WTC11 (cell line): ENCODE data around the gene MPZ.

Source experiments
- JUN ChIP-seq: sonication (generic); formaldehyde crosslinking; IDR thresholded peaks from 2 replicates; pipeline ENCODE4 v1.8.0; 2023; ENCODE audit warnings: mild to moderate bottlenecking, missing genetic modification reagents
- RELA ChIP-seq: sonication (generic); formaldehyde crosslinking; IDR thresholded peaks from 2 replicates; pipeline ENCODE4 v1.8.1; 2022; ENCODE audit warnings: missing genetic modification reagents, mild to moderate bottlenecking, borderline replicate concordance
- SP1 ChIP-seq: sonication (generic); formaldehyde crosslinking; conservative IDR thresholded peaks from 2 replicates; pipeline ENCODE4 v1.8.1; 2022; ENCODE audit warnings: missing genetic modification reagents
- TEAD4 ChIP-seq: sonication (generic); formaldehyde crosslinking; IDR thresholded peaks from 2 replicates; pipeline ENCODE4 v1.8.0; 2022; ENCODE audit warnings: mild to moderate bottlenecking, missing genetic modification reagents
- ZNF263 ChIP-seq: sonication (generic); formaldehyde crosslinking; IDR thresholded peaks from 2 replicates; pipeline ENCODE4 v1.8.1; 2022; ENCODE audit warnings: low read depth, mild to moderate bottlenecking, moderate library complexity, missing genetic modification reagents
- TF ChIP-seq, protein P1 (sequence below): fragments of 200-600 bp; IDR thresholded peaks from 2 replicates; pipeline ENCODE4 v1.8.0; 2022; ENCODE audit warnings: antibody characterized with exemption
- TF ChIP-seq, protein P2 (sequence below): sonication (generic); formaldehyde crosslinking; IDR thresholded peaks from 2 replicates; pipeline ENCODE4 v1.8.0; 2022; ENCODE audit warnings: mild to moderate bottlenecking, missing genetic modification reagents
- TF ChIP-seq, protein P3 (sequence below): sonication (generic); formaldehyde crosslinking; conservative IDR thresholded peaks from 2 replicates; pipeline ENCODE4 v1.8.1; 2022; ENCODE audit warnings: mild to moderate bottlenecking, missing genetic modification reagents
- TF ChIP-seq, protein P4 (sequence below): sonication (generic); formaldehyde crosslinking; IDR thresholded peaks from 2 replicates; pipeline ENCODE4 v1.8.0; 2023; ENCODE audit warnings: missing genetic modification reagents, mild to moderate bottlenecking, borderline replicate concordance
- TF ChIP-seq, protein P5 (sequence below): sonication (generic); formaldehyde crosslinking; IDR thresholded peaks from 2 replicates; pipeline ENCODE4 v1.8.1; 2023; ENCODE audit warnings: mild to moderate bottlenecking, missing genetic modification reagents, moderate library complexity
- TF ChIP-seq, protein P6 (sequence below): sonication (generic); formaldehyde crosslinking; conservative IDR thresholded peaks from 2 replicates; pipeline ENCODE4 v1.8.1; 2023; ENCODE audit warnings: mild to moderate bottlenecking, low read depth, missing genetic modification reagents, moderate library complexity

DNA sequence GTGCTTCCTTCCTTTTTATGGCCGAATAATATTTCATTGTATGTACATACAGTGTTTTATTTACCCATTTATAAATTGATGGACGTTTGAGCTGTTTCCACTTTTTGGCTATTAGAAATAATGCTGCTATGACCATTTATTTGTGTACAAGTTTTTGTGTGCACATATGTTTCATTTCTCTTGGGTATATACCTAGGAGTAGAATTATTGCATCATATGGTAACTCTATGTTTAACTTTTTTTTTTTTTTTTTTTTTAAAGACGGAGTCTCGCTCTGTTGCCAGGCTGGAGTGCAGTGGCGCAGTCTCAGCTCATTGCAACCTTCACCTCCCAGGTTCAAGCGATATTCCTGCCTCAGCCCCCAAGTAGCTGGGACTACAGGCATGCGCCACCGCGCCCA lies 23.4 kb upstream of the MPZ start:
- TF ChIP-seq, protein P1, sequence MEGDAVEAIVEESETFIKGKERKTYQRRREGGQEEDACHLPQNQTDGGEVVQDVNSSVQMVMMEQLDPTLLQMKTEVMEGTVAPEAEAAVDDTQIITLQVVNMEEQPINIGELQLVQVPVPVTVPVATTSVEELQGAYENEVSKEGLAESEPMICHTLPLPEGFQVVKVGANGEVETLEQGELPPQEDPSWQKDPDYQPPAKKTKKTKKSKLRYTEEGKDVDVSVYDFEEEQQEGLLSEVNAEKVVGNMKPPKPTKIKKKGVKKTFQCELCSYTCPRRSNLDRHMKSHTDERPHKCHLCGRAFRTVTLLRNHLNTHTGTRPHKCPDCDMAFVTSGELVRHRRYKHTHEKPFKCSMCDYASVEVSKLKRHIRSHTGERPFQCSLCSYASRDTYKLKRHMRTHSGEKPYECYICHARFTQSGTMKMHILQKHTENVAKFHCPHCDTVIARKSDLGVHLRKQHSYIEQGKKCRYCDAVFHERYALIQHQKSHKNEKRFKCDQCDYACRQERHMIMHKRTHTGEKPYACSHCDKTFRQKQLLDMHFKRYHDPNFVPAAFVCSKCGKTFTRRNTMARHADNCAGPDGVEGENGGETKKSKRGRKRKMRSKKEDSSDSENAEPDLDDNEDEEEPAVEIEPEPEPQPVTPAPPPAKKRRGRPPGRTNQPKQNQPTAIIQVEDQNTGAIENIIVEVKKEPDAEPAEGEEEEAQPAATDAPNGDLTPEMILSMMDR, result no peak
- TF ChIP-seq, protein P2, sequence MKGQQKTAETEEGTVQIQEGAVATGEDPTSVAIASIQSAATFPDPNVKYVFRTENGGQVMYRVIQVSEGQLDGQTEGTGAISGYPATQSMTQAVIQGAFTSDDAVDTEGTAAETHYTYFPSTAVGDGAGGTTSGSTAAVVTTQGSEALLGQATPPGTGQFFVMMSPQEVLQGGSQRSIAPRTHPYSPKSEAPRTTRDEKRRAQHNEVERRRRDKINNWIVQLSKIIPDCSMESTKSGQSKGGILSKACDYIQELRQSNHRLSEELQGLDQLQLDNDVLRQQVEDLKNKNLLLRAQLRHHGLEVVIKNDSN (CRISPR knock-in tag), result no peak
- TF ChIP-seq SP1 (no peak), RELA (no peak), TEAD4 (no peak), JUN (CRISPR knock-in tag) (no peak), ZNF263 (CRISPR knock-in tag) (no peak)
- TF ChIP-seq, protein P3, sequence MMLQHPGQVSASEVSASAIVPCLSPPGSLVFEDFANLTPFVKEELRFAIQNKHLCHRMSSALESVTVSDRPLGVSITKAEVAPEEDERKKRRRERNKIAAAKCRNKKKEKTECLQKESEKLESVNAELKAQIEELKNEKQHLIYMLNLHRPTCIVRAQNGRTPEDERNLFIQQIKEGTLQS (CRISPR knock-in tag), result no peak
- TF ChIP-seq, protein P4, sequence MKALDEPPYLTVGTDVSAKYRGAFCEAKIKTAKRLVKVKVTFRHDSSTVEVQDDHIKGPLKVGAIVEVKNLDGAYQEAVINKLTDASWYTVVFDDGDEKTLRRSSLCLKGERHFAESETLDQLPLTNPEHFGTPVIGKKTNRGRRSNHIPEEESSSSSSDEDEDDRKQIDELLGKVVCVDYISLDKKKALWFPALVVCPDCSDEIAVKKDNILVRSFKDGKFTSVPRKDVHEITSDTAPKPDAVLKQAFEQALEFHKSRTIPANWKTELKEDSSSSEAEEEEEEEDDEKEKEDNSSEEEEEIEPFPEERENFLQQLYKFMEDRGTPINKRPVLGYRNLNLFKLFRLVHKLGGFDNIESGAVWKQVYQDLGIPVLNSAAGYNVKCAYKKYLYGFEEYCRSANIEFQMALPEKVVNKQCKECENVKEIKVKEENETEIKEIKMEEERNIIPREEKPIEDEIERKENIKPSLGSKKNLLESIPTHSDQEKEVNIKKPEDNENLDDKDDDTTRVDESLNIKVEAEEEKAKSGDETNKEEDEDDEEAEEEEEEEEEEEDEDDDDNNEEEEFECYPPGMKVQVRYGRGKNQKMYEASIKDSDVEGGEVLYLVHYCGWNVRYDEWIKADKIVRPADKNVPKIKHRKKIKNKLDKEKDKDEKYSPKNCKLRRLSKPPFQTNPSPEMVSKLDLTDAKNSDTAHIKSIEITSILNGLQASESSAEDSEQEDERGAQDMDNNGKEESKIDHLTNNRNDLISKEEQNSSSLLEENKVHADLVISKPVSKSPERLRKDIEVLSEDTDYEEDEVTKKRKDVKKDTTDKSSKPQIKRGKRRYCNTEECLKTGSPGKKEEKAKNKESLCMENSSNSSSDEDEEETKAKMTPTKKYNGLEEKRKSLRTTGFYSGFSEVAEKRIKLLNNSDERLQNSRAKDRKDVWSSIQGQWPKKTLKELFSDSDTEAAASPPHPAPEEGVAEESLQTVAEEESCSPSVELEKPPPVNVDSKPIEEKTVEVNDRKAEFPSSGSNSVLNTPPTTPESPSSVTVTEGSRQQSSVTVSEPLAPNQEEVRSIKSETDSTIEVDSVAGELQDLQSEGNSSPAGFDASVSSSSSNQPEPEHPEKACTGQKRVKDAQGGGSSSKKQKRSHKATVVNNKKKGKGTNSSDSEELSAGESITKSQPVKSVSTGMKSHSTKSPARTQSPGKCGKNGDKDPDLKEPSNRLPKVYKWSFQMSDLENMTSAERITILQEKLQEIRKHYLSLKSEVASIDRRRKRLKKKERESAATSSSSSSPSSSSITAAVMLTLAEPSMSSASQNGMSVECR (CRISPR knock-in tag), result no peak
- TF ChIP-seq, protein P5, sequence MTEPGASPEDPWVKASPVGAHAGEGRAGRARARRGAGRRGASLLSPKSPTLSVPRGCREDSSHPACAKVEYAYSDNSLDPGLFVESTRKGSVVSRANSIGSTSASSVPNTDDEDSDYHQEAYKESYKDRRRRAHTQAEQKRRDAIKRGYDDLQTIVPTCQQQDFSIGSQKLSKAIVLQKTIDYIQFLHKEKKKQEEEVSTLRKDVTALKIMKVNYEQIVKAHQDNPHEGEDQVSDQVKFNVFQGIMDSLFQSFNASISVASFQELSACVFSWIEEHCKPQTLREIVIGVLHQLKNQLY (CRISPR knock-in tag), result no peak
- TF ChIP-seq, protein P6, sequence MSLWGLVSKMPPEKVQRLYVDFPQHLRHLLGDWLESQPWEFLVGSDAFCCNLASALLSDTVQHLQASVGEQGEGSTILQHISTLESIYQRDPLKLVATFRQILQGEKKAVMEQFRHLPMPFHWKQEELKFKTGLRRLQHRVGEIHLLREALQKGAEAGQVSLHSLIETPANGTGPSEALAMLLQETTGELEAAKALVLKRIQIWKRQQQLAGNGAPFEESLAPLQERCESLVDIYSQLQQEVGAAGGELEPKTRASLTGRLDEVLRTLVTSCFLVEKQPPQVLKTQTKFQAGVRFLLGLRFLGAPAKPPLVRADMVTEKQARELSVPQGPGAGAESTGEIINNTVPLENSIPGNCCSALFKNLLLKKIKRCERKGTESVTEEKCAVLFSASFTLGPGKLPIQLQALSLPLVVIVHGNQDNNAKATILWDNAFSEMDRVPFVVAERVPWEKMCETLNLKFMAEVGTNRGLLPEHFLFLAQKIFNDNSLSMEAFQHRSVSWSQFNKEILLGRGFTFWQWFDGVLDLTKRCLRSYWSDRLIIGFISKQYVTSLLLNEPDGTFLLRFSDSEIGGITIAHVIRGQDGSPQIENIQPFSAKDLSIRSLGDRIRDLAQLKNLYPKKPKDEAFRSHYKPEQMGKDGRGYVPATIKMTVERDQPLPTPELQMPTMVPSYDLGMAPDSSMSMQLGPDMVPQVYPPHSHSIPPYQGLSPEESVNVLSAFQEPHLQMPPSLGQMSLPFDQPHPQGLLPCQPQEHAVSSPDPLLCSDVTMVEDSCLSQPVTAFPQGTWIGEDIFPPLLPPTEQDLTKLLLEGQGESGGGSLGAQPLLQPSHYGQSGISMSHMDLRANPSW, result no peak
